HG03520 (cell line): ENCODE measurements around the gene KRTAP9-1.
"Not testable (repeated sequence)": the region's sequence is repeated elsewhere in the genome, so short reads cannot be mapped to it uniquely, and the experiment has no call there.

ENCODE experiments used
- ATAC-seq: cut with Tn5 transposase; IDR thresholded peaks from one replicate; pipeline ENCODE4 v1.9.1; 2021; ENCODE audit warnings: mild to moderate bottlenecking, moderate library complexity; ENCODE audit not compliant: unreplicated experiment

KRTAP9-1 gene

GRCh38 chr17:41178843-41179616, 10.7 kb upstream of the KRTAP9-1 start:
- ATAC-seq = no peak

DNA sequence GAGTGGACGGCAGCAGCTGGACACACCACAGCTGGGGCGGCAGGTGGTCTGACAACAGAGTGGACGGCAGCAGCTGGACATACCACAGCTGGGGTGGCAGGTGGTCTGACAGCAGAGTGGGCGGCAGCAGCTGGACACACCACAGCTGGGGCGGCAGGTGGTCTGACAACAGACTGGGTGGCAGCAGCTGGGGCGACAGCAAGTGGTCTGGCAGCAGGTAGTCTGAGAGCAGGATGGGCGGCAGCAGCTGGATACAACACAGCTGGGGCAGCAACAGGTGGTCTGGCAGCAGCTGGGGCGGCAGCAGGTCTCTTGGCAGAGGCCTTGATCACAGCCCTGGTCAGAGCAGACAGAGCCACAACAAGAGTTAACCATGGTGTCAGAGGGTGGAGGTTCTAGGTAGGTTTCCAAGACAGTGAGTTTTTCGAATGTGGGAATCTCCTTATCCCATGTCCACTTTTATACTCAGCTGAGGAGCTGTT, 5.2 kb upstream of the KRTAP9-1 start, which contains the start of gene KRTAP4-1:
Gene KRTAP4-1, minus strand, starts transcription at position 432 of the 482 bp plus-strand sequence. Its CDS starts 57 bp downstream, at position 375.
- no peak for ATAC-seq

DNA sequence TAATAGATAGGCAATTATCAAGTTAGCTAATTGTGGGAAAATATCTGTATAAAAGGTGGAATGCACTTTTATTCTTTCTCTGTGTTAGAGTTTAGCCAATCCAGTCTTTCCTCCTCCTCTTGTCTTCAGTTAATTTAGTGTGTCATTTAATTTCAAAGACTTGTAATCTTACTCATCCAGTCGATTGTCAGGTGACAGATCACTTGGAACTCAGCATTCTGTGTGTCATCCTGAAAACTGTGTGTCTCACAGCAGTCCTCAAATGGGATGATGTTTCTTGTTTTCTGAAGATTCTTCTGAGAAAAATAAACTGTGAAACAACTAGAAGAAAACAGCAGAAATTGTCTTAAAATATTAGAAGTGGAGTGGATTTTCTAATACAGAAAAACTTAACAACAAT, 4.7 kb upstream of the KRTAP9-1 start:
- no peak for ATAC-seq

GRCh38 chr17:41186872-41187271, 2.8 kb upstream of the KRTAP9-1 start:
- ATAC-seq = no peak

- no peak for ATAC-seq
Observed at GRCh38 chr17:41190328-41190727, 641 bp downstream of the KRTAP9-1 start.

- no peak for ATAC-seq
Observed at GRCh38 chr17:41196068-41196467, 6.4 kb downstream of the KRTAP9-1 start.

GRCh38 chr17:41199421-41200078, 9.9 kb downstream of the KRTAP9-1 start:
- no peak for ATAC-seq

GRCh38 chr17:41211845-41212466, 22.3 kb downstream of the KRTAP9-1 start:
- no peak for ATAC-seq

- no peak for ATAC-seq
Observed at GRCh38 chr17:41212524-41213169, 23.0 kb downstream of the KRTAP9-1 start.

GRCh38 chr17:41215681-41216080, 26.0 kb downstream of the KRTAP9-1 start:
- ATAC-seq = no peak

DNA sequence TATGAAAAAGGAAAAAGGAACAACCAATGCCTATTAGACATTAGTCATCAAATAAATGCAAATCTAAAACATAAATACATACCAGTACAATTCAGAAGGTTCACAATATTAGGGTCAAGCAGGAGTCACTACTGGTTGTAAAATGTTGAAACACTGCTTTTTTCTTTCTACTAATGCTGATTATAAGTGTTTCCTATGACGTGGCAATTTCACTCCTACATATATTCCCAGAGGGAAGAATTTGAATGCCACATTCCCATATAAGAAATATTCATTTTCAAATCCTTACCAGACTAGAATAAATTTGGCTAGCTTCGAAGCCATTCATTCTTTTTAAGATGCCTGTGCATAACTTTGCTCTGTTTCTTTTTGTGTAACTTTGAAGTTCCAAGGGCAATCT, 34.1 kb downstream of the KRTAP9-1 start:
- no peak for ATAC-seq

- no peak for ATAC-seq
Observed at GRCh38 chr17:41226051-41226450, 36.4 kb downstream of the KRTAP9-1 start.

DNA sequence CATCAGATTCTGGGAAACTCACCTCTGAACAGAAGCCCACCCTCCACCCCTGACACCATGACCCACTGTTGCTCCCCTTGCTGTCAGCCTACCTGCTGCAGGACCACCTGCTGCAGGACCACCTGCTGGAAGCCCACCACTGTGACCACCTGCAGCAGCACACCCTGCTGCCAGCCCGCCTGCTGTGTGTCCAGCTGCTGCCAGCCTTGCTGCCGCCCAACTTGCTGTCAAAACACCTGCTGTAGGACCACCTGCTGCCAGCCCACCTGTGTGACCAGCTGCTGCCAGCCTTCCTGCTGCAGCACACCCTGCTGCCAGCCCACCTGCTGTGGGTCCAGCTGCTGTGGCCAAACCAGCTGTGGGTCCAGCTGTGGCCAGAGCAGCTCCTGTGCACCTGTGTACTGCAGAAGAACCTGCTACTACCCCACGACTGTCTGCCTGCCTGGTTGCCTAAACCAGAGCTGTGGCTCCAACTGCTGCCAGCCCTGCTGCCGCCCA, 37.0 kb downstream of the KRTAP9-1 start, which contains the start of gene KRTAP9-2:
Gene KRTAP9-2, plus strand, starts transcription at position 51 of the 498 bp plus-strand sequence. Its CDS starts 7 bp downstream, at position 58.
- not testable (repeated sequence) for ATAC-seq

DNA sequence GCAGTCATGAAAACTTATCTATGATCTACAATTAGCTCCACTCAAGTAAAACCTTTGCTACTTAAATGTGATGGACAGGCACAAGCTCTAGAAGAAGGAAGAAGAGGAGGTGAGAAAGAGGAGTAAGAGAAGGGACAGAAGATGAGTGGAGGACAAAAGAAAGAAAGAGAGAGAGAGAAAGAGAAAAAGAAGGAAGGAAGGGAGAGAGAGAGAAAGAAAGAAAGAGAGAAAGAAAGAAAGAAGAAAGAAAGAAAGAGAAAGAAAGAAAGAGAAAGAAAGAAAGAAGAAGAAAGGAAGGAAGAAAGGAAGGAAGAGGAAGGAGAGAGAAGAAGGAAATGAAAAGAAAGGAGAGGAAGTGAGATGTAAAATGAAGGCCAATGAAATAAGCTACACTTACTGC, 40.4 kb downstream of the KRTAP9-1 start:
- ATAC-seq = no peak

DNA sequence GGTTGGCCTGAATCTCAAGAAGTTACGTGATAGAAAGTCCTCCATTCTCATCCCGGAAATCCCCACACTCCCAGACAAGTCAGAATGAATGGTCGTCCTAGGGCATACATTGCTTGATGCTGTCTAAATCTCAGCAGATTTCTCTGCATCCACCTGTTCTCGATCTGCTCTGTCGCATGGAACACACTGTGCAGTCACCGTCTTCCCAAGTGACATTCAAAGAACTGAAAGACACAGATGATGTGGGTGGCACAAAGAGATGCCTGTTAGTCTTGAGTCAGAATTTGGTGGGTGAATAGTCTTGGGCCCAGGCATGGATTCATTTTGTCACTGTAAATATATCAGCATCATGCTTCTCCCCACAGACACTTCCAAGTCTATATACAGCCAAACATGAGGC, 42.0 kb downstream of the KRTAP9-1 start:
- no peak for ATAC-seq

DNA sequence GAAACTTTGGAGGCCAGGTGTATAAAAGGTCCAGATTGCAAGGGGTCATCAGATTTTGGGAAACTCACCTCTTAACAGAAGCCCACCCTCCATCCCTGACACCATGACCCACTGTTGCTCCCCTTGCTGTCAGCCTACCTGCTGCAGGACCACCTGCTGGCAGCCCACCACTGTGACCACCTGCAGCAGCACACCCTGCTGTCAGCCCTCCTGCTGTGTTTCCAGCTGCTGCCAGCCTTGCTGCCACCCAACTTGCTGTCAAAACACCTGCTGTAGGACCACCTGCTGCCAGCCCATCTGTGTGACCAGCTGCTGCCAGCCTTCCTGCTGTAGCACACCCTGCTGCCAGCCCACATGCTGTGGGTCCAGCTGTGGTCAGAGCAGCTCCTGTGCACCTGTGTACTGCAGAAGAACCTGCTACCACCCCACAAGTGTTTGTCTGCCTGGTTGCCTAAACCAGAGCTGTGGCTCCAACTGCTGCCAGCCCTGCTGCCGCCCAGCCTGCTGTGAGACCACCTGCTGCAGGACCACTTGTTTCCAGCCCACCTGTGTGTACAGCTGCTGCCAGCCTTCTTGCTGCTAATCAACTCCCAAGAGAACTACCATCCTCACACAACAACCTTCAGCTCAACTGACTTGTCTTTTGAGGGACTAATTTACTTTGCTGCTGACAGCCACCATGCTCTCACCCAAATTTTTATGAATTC, 42.9 kb downstream of the KRTAP9-1 start, which contains the start of gene KRTAP9-3:
Gene KRTAP9-3, plus strand, starts transcription at position 51 of the 707 bp plus-strand sequence. Its CDS starts 53 bp downstream, at position 104.
- not testable (repeated sequence) for ATAC-seq

DNA sequence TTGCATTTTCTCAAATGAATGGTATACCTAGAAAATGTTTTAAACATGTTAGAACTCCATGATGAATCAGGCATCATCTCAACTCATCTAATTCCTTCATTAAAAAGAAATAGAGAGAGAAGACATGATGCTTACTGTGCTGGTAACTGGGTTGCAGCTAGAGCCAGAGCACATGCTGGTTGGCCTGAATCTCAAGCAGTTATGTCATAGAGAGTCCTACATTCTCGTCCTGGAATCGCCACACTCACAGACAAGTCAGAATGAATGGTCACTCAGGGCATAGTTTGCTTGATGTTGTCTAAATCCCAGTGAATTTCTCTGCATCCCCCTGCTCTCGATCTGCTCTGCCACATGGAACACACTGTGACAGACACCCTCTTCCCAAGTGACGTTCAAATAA, 47.4 kb downstream of the KRTAP9-1 start:
- ATAC-seq = not testable (repeated sequence)

DNA sequence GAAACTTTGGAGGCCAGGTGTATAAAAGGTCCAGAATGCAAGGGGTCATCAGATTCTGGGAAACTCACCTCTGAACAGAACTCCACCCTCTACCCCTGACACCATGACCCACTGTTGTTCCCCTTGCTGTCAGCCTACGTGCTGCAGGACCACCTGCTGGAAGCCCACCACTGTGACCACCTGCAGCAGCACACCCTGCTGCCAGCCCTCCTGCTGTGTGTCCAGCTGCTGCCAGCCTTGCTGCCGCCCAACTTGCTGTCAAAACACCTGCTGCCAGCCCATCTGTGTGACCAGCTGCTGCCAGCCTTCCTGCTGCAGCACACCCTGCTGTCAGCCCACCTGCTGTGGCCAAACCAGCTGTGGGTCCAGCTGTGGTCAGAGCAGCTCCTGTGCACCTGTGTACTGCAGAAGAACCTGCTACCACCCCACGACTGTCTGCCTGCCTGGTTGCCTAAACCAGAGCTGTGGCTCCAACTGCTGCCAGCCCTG, 48.3 kb downstream of the KRTAP9-1 start, which contains the start of gene KRTAP9-8:
Gene KRTAP9-8, plus strand, starts transcription at position 51 of the 489 bp plus-strand sequence. Its CDS starts 53 bp downstream, at position 104.
- not testable (repeated sequence) for ATAC-seq
